Bladder microvascular endothelial cell (primary cell): Measurements from ENCODE around the gene CDC42SE2. TPM values are rescaled to one million over a fixed set of nuclear protein-coding genes. Genes with fewer than 3 reads are reported as not detected.

Source experiments
- total RNA-seq: library from RNA; depleted of rRNA; stranded (reverse); fragments of >200 nt; gene quantifications from 2 replicates; pipeline ENCODE4 v1.2.3, GENCODE V29; 2014

Gene CDC42SE2, protein sequence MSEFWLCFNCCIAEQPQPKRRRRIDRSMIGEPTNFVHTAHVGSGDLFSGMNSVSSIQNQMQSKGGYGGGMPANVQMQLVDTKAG
- total RNA-seq, result 30.6 and 47.2 TPM in 2 replicates

DNA sequence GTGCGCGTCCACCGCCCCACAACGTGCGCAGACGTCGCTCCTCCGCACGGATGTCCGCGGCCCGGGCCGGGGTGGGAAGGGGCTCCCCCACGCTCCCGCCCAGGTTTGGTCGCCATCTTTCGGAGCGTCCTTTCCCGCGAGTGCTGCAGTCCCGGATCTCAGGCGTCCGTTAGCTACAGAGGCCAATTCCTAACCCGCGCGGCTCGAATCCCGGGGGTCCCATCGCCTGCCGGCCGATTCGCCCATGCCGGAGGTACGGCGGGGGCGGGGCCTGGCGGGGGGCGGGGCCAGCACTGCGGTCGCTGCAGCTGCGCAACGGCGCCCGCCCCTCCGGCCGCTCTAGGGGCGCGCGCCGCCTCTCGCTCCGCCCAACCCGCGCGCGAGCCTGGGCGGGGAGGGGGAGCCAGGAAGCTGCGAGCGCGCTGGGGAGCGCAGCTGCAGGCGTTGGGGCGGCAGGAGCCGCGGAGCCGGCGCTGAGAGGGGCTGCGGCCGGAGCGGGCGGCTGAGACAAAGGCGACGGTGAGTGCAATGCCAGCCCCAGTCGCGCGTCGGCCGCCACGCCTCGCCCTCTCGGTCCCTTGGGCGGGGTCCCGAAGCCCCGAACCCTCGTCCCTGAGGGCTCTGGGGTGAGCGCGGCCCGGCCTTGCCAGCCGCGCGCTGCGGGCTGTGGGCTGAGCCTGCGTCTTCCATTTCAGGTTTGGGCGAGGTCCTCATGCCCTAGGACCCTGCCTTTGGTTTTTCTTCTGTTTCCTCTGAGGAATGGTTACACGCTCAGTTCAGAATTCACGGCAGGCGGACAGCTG lies at the start of gene CDC42SE2:
CDC42SE2 (plus strand) TSS at position 406 of the 803 bp plus-strand sequence. CDS start 95,441 bp downstream, outside the sequence.

Other genes starting within 250 kb of the CDC42SE2 start
- 157 and 218 TPM in 2 replicates for gene HINT1, start 98.8 kb upstream of the CDC42SE2 start, total RNA-seq
- 2.3 and 4.6 TPM in 2 replicates for gene LYRM7, start 93.1 kb upstream of the CDC42SE2 start, total RNA-seq